BLaER1 treated with 17β-estradiol and CSF1 and Interleukin-3, amounts not matched to agents 10 nM and 100 nM (cell line): Measurements from ENCODE around the gene S100A5.
"Not testable (repeated sequence)": the region's sequence is repeated elsewhere in the genome, so short reads cannot be mapped to it uniquely, and the experiment has no call there.

Source experiments
- H3K27ac ChIP-seq, 11 experiments: shearing (Covaris generic); formaldehyde crosslinking; 2 replicates each; pipeline ENCODE4 v1.8.1; 2022
- H3K27me3 ChIP-seq, 11 experiments: shearing (Covaris generic); formaldehyde crosslinking; 2 replicates each; pipeline ENCODE4 v1.8.1; 2022
- H3K36me3 ChIP-seq, 11 experiments: shearing (Covaris generic); formaldehyde crosslinking; 2 replicates each; pipeline ENCODE4 v1.8.1; 2022
- H3K4me1 ChIP-seq, 10 experiments: shearing (Covaris generic); formaldehyde crosslinking; 2 replicates each; pipeline ENCODE4 v1.8.1; 2022
- H3K4me2 ChIP-seq, 11 experiments: shearing (Covaris generic); formaldehyde crosslinking; 2 replicates each; pipeline ENCODE4 v1.8.1; 2022
- H3K4me3 ChIP-seq, 10 experiments: shearing (Covaris generic); formaldehyde crosslinking; 2 replicates each; pipeline ENCODE4 v1.8.1; 2022
- H3K9ac ChIP-seq, 11 experiments: shearing (Covaris generic); formaldehyde crosslinking; 2 replicates each; pipeline ENCODE4 v1.8.1; 2022
- H3K9me3 ChIP-seq, 11 experiments: shearing (Covaris generic); formaldehyde crosslinking; replicated peaks in 1 of 11; 2 replicates each; pipeline ENCODE4 v1.8.1; 2022
- H4K20me1 ChIP-seq, 11 experiments: shearing (Covaris generic); formaldehyde crosslinking; 2 replicates each; pipeline ENCODE4 v1.8.1; 2022
- Cebpa-rat ChIP-seq, 11 experiments: shearing (Covaris generic); IDR thresholded peaks; 2 replicates each; pipeline ENCODE4 v1.8.1; 2022

The S100A5 gene, protein sequence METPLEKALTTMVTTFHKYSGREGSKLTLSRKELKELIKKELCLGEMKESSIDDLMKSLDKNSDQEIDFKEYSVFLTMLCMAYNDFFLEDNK

DNA sequence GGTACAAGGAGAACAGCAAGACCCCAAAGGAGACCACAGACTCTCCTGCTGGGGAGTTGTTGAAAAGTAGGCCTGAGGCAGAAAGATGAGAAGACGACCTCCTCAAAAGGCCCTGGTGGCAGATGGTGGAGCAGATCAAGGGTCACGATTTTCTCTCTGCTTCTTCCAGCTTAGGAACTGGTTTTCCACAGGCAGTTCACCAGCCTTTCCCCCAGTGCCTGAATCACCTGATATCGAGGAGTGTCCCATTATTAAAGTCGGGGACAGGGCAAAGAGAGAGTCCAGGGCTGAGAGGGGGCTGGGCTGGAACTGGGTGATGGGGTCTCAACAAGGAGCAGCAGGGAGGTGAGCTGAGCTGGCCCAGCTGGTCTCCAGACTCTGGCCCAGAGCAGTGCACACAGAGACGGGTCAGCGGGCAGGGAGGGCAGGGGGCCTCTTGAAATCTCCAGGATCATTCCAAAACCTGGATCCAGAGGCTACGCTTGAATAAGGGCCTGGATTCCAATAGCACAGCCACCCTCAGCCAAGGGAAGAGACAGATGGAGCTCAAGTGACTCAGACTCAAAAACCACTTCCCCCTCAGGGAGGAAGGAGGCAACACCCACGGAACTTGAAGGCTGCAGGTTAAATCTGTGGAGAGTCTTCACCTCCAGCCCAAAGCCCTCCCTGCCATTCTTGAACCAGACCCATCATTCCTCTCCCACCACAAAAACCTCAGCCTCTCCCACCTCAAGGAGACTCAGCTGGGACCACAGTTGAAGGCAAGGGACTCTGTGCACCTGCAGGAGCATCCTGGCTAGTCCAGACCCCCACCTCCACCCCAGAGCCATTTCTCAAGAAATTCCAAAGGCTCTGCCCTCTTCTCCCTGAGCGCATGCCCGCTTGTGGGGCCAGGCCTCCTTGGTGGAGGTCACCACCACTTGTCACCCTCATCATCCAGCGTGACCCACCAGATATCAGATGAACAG, at the start of gene S100A5:
S100A5 (minus strand) TSS at position 541 of the 968 bp plus-strand sequence. CDS start 743 bp downstream, outside the sequence.
- Histone ChIP-seq H3K36me3 (peaks cover 0 to 25% (median 15%) of the 10 kb centered on the region in 11 experiments; a peak in 13 of 22 replicates), H4K20me1 (peaks cover 0 to 35% (median 0%) of the 10 kb centered on the region in 11 experiments; a peak in 6 of 22 replicates), H3K9ac (peak within 1 kb of the TSS; percentile 20 to 74 (median 49); a peak in 18 of 22 replicates), H3K27me3 (peaks cover 0 to 11% (median under 1%) of the 10 kb centered on the region in 11 experiments; a peak in 8 of 22 replicates), H3K4me1 (peaks cover 76 to 96% (median 85%) of the 10 kb centered on the region in 10 experiments), H3K4me2 (peak within 1 kb of the TSS; percentile 86 to 100 (median 95)), H3K27ac (peak within 1 kb of the TSS; percentile 31 to 85 (median 72); a peak in 21 of 22 replicates), H3K4me3 (peak within 1 kb of the TSS in 4 of 10 experiments; percentile 29 to 82 (median 44); a peak in 8 of 20 replicates), H3K9me3 (no peaks in the 10 kb centered on the region)
- TF ChIP-seq Cebpa-rat (IDR thresholded peaks at IDR 0.05): no peak

DNA sequence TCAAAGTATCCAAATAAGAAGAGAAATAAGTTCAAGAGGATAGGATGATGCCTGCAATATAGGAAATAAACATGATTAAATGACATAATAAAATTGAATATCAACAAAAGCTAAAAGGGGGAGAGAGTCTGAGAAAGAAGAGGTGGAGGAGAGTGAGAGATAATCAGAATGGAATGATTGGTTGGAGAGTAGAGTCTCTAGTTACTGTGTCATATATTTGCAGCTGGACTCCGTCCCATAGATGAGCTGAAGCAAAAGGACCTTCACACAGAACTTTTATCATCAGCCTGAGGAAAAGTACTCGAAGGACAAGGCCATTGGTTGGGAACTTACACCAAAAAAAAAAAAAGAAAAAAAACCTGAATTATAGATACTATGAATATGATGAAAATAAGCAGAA, 47.7 kb upstream of the S100A5 start:
- Histone ChIP-seq H3K27ac (no peak overlapping the region), H3K9ac (no peak overlapping the region), H3K4me1 (peaks cover 9 to 32% (median 21%) of the 10 kb centered on the region in 10 experiments), H3K4me2 (peak overlapping the region in 8 of 11 experiments; percentile 8 to 64 (median 46); a peak in 5 of 22 replicates), H3K27me3 (no peaks in the 10 kb centered on the region), H4K20me1 (no peaks in the 10 kb centered on the region), H3K9me3 (no peaks in the 10 kb centered on the region), H3K36me3 (no peaks in the 10 kb centered on the region), H3K4me3 (no peak overlapping the region)
- TF ChIP-seq Cebpa-rat (IDR thresholded peaks at IDR 0.05): no peak

DNA sequence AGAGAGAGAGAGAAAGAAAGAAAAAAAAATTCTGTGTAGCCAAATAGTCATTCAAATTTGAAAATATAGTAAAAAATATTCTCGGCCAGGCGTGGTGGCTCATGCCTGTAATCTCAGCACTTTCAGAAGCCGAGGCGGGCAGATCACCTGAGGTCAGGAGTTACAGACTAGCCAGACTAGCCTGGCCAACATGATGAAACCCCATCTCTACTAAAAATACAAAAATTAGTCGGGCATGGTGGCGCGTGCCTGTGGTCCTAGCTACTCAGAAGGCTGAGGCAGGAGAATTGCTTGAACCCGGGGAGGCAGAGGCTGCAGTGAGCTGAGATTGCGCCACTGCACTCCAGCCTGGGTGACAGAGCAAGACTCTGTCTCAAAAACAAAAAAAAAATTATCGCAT, 47.3 kb upstream of the S100A5 start:
- H3K4me2 ChIP-seq: peak overlapping the region in 9 of 11 experiments; percentile 34 to 64 (median 55); a peak in 14 of 22 replicates

DNA sequence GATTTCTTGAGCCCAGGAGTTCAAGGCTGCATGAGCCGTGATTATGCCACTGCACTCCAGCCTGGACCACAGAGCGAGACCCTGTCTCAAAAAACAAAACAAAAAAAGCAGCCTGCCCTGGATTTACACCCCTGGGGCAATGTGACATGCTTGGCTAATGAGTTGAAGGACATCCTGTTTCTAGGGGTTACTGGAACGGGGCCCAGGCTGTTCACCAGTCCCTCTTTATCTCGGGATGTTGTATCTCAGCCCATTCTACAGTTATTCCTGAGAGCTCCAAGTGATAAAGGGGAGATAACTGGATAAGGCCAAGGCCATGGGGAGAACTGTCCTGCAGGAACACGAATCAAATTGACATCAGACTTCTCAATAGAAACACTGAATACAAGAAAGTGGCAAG, 46.6 kb upstream of the S100A5 start:
- Histone ChIP-seq H4K20me1 (no peaks in the 10 kb centered on the region), H3K9ac (no peak overlapping the region), H3K27ac (peak overlapping the region in 2 of 11 experiments; percentile 12 to 22; a peak in 2 of 22 replicates), H3K4me3 (no peak overlapping the region), H3K4me1 (peaks cover 9 to 27% (median 21%) of the 10 kb centered on the region in 10 experiments), H3K9me3 (no peaks in the 10 kb centered on the region), H3K36me3 (no peaks in the 10 kb centered on the region), H3K27me3 (no peaks in the 10 kb centered on the region), H3K4me2 (peak overlapping the region in 9 of 11 experiments; percentile 34 to 64 (median 55); a peak in 19 of 22 replicates)
- no peak for TF ChIP-seq Cebpa-rat (IDR thresholded peaks at IDR 0.05)

More for the DNA sequence above, 47.3 kb upstream of the S100A5 start:
- H4K20me1 ChIP-seq, H3K9ac ChIP-seq, H3K9me3 ChIP-seq, H3K27me3 ChIP-seq, H3K36me3 ChIP-seq, H3K4me3 ChIP-seq, H3K27ac ChIP-seq: not testable (repeated sequence)
- H3K4me1 ChIP-seq: peaks cover 9 to 31% (median 21%) of the 10 kb centered on the region in 10 experiments

DNA sequence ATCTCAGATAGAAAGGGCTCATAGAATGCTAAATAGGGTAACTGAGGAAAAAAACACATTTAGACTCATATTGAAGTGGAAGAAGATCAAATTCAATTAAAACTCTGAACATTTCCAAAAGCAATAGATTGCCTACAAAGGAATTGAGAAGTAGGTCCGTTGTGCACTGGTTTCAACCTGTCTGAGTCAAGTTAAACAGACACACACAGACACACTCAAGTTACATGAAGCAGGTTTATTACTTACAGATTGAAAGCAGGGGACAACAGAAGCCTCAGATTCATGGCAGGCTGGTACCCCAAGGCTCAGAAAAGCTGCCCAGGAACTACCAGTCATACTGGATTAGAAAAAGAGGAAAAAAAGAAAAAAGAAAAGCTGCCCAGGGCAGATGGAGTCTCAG, 45.6 kb upstream of the S100A5 start:
- TF ChIP-seq Cebpa-rat (IDR thresholded peaks at IDR 0.05): no peak
- H3K27ac ChIP-seq: 0 out of 22 replicates have a peak overlapping the region, but pooled peaks of 1 of the 11 experiments have one; percentile 8
- 0 out of 22 replicates have a peak overlapping the region, but pooled peaks of 1 of the 11 experiments have one; percentile 13 for H3K9ac ChIP-seq
- H3K4me2 ChIP-seq: peak overlapping the region in 4 of 11 experiments; percentile 34 to 64 (median 60); a peak in 6 of 22 replicates
- no peaks in the 10 kb centered on the region for H4K20me1 ChIP-seq
- H3K36me3 ChIP-seq: no peaks in the 10 kb centered on the region
- no peak overlapping the region for H3K4me3 ChIP-seq
- H3K27me3 ChIP-seq: no peaks in the 10 kb centered on the region
- peaks cover 9 to 27% (median 21%) of the 10 kb centered on the region in 10 experiments for H3K4me1 ChIP-seq
- no peaks in the 10 kb centered on the region for H3K9me3 ChIP-seq

DNA sequence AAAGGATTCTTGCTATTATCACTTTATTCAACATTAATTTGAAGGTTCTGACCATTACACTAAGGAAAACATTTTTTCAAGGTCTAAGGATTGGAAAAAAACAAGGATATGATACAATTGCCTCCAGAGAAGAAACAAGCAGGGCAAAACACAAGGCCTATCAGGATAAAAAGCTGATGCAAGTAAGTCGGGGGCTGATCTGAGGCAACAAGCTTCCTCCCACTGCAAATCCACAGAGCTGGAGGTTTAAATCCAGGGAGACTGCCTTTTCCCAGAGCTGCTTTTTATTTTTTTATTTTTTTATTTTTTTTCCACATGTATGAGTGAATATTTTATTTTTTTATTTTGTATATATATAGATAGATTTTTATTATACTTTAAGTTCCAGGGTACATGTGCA, 44.3 kb upstream of the S100A5 start:
- Histone ChIP-seq H3K36me3 (no peaks in the 10 kb centered on the region), H4K20me1 (no peaks in the 10 kb centered on the region), H3K27me3 (no peaks in the 10 kb centered on the region), H3K27ac (no peak overlapping the region), H3K9me3 (no peaks in the 10 kb centered on the region), H3K9ac (no peak overlapping the region), H3K4me1 (peaks cover 9 to 27% (median 21%) of the 10 kb centered on the region in 10 experiments), H3K4me2 (no peak overlapping the region), H3K4me3 (no peak overlapping the region)
- no peak for TF ChIP-seq Cebpa-rat (IDR thresholded peaks at IDR 0.05)

DNA sequence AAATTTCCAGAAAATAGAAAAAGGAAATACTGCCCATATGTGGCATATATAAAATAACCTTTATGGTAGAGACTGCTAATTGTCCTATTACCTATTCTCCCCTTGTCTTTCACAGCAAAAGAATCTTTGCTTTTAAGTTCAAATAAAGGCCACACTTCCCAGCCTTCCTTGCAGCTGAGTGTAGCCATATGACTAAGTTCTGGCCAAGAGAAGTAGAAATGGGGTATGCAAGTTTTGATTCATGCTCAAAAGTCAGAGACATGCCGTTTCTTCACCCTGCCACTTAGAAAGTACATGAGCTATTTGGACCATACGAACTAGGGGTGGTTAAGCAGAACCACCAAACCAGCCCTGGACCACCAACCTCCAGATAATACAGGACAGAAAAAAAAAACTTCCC, 43.2 kb upstream of the S100A5 start:
- H3K4me3 ChIP-seq: no peak overlapping the region
- H3K27ac ChIP-seq: no peak overlapping the region
- no peaks in the 10 kb centered on the region for H3K9me3 ChIP-seq
- H3K9ac ChIP-seq: no peak overlapping the region
- H3K4me2 ChIP-seq: no peak overlapping the region
- H3K36me3 ChIP-seq: no peaks in the 10 kb centered on the region
- TF ChIP-seq Cebpa-rat (IDR thresholded peaks at IDR 0.05): no peak
- peaks cover 9 to 26% (median 21%) of the 10 kb centered on the region in 10 experiments for H3K4me1 ChIP-seq
- no peaks in the 10 kb centered on the region for H4K20me1 ChIP-seq
- no peaks in the 10 kb centered on the region for H3K27me3 ChIP-seq

DNA sequence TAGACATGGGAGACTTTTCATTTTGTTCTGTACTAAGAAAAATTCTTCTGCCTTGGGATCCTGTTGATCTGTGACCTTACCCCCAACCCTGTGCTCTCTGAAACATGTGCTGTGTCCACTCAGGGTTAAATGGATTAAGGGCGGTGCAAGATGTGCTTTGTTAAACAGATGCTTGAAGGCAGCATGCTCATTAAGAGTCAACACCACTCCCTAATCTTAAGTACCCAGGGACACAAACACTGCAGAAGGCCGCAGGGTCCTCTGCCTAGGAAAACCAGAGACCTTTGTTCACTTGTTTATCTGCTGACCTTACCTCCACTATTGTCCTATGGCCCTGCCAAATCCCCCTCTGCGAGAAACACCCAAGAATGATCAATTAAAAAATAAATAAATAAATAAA, 42.8 kb upstream of the S100A5 start:
- H3K4me1 ChIP-seq: peaks cover 9 to 22% (median 19%) of the 10 kb centered on the region in 10 experiments
- H3K4me2 ChIP-seq, H3K36me3 ChIP-seq, H3K9me3 ChIP-seq, H3K4me3 ChIP-seq, H3K27ac ChIP-seq, H4K20me1 ChIP-seq, H3K9ac ChIP-seq, H3K27me3 ChIP-seq: not testable (repeated sequence)

DNA sequence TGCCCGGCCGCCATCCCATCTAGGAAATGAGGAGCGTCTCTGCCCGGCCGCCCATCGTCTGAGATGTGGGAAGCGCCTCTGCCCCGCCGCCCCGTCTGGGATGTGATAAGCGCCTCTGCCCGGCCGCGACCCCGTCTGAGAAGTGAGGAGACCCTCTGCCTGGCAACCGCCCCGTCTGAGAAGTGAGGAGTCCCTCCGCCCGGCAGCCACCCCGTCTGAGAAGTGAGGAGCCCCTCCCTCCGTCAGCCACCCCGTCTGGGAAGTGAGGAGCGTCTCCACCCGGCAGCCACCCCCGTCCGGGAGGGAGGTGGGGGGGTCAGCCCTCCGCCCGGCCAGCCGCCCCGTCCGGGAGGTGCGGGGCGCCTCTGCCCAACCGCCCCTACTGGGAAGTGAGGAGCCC, 42.1 kb upstream of the S100A5 start:
- not testable (repeated sequence) for H3K27me3 ChIP-seq, H3K4me3 ChIP-seq, H4K20me1 ChIP-seq, H3K4me2 ChIP-seq, H3K36me3 ChIP-seq, H3K27ac ChIP-seq, H3K9me3 ChIP-seq, H3K9ac ChIP-seq
- H3K4me1 ChIP-seq: peaks cover 7 to 16% (median 14%) of the 10 kb centered on the region in 10 experiments; a peak in 19 of 20 replicates
